Stimulated activated CD8-positive, alpha-beta memory T cell treated with anti-CD3 and anti-CD28 coated beads, Interleukin-12 subunit alpha, Interleukin-12 subunit beta, amount 100 ng/mL, for 4 hours (primary cell): ENCODE results near the gene ADPRH.

Source experiments
- DNase-seq: peaks from one replicate; pipeline ENCODE4 v3.0.0-alpha.2; 2020; ENCODE audit warnings: low read depth

The ADPRH gene

GRCh38 chr3:119598410-119599098, 19.3 kb downstream of the ADPRH start:
- DNase-seq: no peak

- no peak for DNase-seq
These were observed 20.4 kb downstream of the ADPRH start for GRCh38 chr3:119599558-119600174.

GRCh38 chr3:119600732-119601131, 21.4 kb downstream of the ADPRH start:
- DNase-seq: no peak

- DNase-seq: no peak
These were observed 21.9 kb downstream of the ADPRH start for GRCh38 chr3:119601154-119601553.

- no peak for DNase-seq
These were observed 23.4 kb downstream of the ADPRH start for GRCh38 chr3:119602676-119603075.

- no peak for DNase-seq
These were observed 25.6 kb downstream of the ADPRH start for GRCh38 chr3:119604878-119605277.

GRCh38 chr3:119608405-119609000, 29.2 kb downstream of the ADPRH start:
- no peak for DNase-seq

- DNase-seq: no peak
These were observed 30.0 kb downstream of the ADPRH start for GRCh38 chr3:119609301-119609700.

GRCh38 chr3:119611664-119612063, 32.4 kb downstream of the ADPRH start:
- no peak for DNase-seq

GRCh38 chr3:119613201-119613600, 33.9 kb downstream of the ADPRH start:
- DNase-seq: no peak

GRCh38 chr3:119613872-119614271, 34.6 kb downstream of the ADPRH start:
- no peak for DNase-seq

GRCh38 chr3:119616056-119616455, 36.8 kb downstream of the ADPRH start:
- DNase-seq: no peak

GRCh38 chr3:119619094-119619493, 39.8 kb downstream of the ADPRH start:
- no peak for DNase-seq

GRCh38 chr3:119620899-119621298, 41.6 kb downstream of the ADPRH start:
- no peak for DNase-seq

GRCh38 chr3:119624002-119624720, 44.9 kb downstream of the ADPRH start:
- DNase-seq: no peak

GRCh38 chr3:119625451-119626153, 46.3 kb downstream of the ADPRH start:
- DNase-seq: no peak

- no peak for DNase-seq
These were observed 46.9 kb downstream of the ADPRH start for GRCh38 chr3:119626196-119626595.

GRCh38 chr3:119627461-119627860, 48.2 kb downstream of the ADPRH start:
- no peak for DNase-seq

GRCh38 chr3:119628390-119628789, 49.1 kb downstream of the ADPRH start:
- DNase-seq: no peak

GRCh38 chr3:119628816-119629445, 49.6 kb downstream of the ADPRH start:
- DNase-seq: no peak

- DNase-seq: no peak
These were observed 51.0 kb downstream of the ADPRH start for GRCh38 chr3:119630128-119630879.
